SK-N-MC (cell line): Measurements from ENCODE around the gene FBXO36.
A peak's percentile ranks its signal among the peaks of the same experiment; 100 is the strongest.

Experiments
- DNase-seq: peaks from one replicate; pipeline ENCODE4 v3.0.0-alpha.2; 2011; ENCODE audit warnings: low read depth, low spot score
- H3K27ac ChIP-seq: fragments of 200-600 bp; sonication (generic); 2 replicates; pipeline ENCODE4 v1.5.1; 2016; ENCODE audit warnings: mixed run types
- H3K36me3 ChIP-seq: fragments of 200-600 bp; sonication (generic); 2 replicates; pipeline ENCODE4 v1.6.1; 2017; ENCODE audit warnings: antibody characterized with exemption, low read length, mixed read lengths; ENCODE audit not compliant: insufficient read depth
- H3K4me3 ChIP-seq: fragments of 200-600 bp; sonication (generic); 2 replicates; pipeline ENCODE4 v1.5.1; 2016
- H3K9ac ChIP-seq: fragments of 200-600 bp; sonication (generic); 2 replicates; pipeline ENCODE4 v1.8.0; 2017; ENCODE audit warnings: mixed run types, mixed read lengths; ENCODE audit not compliant: insufficient read length
- H3K9me3 ChIP-seq: fragments of 200-600 bp; sonication (generic); 2 replicates; pipeline ENCODE4 v1.6.1; 2017; ENCODE audit warnings: low read depth, mild to moderate bottlenecking, antibody characterized with exemption, low read length, moderate library complexity, mixed read lengths
- EZH2 ChIP-seq: fragments of 200-600 bp; sonication (generic); IDR thresholded peaks from one replicate; pipeline ENCODE4 v1.6.1; 2017; ENCODE audit warnings: antibody characterized with exemption
- FOXP2 ChIP-seq: optimal IDR thresholded peaks from 2 replicates; pipeline ENCODE3; 2011; ENCODE audit warnings: mild to moderate bottlenecking, moderate library complexity; ENCODE audit not compliant: insufficient read depth; ENCODE audit errors: extremely low read length, control extremely low read depth
- POLR2AphosphoS5 ChIP-seq: IDR thresholded peaks from 2 replicates; pipeline ENCODE4 v1.6.1; 2012; ENCODE audit warnings: mild to moderate bottlenecking, low read depth, low read length, borderline replicate concordance

FBXO36 gene

GRCh38 chr2:229969921-229970320, 47.6 kb downstream of the FBXO36 start:
- Histone ChIP-seq H3K9me3 (no peaks in the 10 kb centered on the region), H3K36me3 (no peaks in the 10 kb centered on the region), H3K27ac (no peak overlapping the region), H3K4me3 (no peak overlapping the region), H3K9ac (no peak overlapping the region)
- no peak for DNase-seq
- TF ChIP-seq EZH2 (no peak), POLR2AphosphoS5 (no peak), FOXP2 (no peak)

GRCh38 chr2:229970406-229970805, 48.1 kb downstream of the FBXO36 start:
- TF ChIP-seq EZH2, result no peak
- no peak for DNase-seq
- Histone ChIP-seq H3K9me3 (no peaks in the 10 kb centered on the region), H3K4me3 (no peak overlapping the region), H3K27ac (no peak overlapping the region), H3K9ac (no peak overlapping the region), H3K36me3 (no peaks in the 10 kb centered on the region)

GRCh38 chr2:229971298-229971790, 49.0 kb downstream of the FBXO36 start:
- H3K9ac ChIP-seq, result no peak overlapping the region
- H3K27ac ChIP-seq, result no peak overlapping the region
- TF ChIP-seq POLR2AphosphoS5 (no peak), FOXP2 (no peak), EZH2 (no peak)
- H3K36me3 ChIP-seq, result no peaks in the 10 kb centered on the region
- H3K4me3 ChIP-seq, result no peak overlapping the region
- DNase-seq, result no peak
- H3K9me3 ChIP-seq, result no peaks in the 10 kb centered on the region

GRCh38 chr2:229974266-229974665, 52.0 kb downstream of the FBXO36 start:
- TF ChIP-seq EZH2 (no peak), FOXP2 (no peak), POLR2AphosphoS5 (no peak)
- Histone ChIP-seq H3K36me3 (no peaks in the 10 kb centered on the region), H3K27ac (peak overlapping the region; percentile 26), H3K9ac (no peak overlapping the region), H3K4me3 (no peak overlapping the region), H3K9me3 (no peaks in the 10 kb centered on the region)
- DNase-seq, result no peak

- no peak overlapping the region for H3K9ac ChIP-seq
- DNase-seq, result no peak
- H3K27ac ChIP-seq, result no peak overlapping the region; the same call in 1 of the 2 replicates
- TF ChIP-seq POLR2AphosphoS5 (no peak), FOXP2 (no peak), EZH2 (no peak)
- no peaks in the 10 kb centered on the region for H3K36me3 ChIP-seq
- H3K4me3 ChIP-seq, result no peak overlapping the region
- H3K9me3 ChIP-seq, result no peaks in the 10 kb centered on the region
Measured at GRCh38 chr2:229980431-229981184, 58.3 kb downstream of the FBXO36 start.

GRCh38 chr2:229993236-229993635, 70.9 kb downstream of the FBXO36 start:
- Histone ChIP-seq H3K36me3 (no peaks in the 10 kb centered on the region), H3K27ac (no peak overlapping the region), H3K9ac (no peak overlapping the region), H3K9me3 (no peaks in the 10 kb centered on the region), H3K4me3 (no peak overlapping the region)
- DNase-seq, result no peak
- TF ChIP-seq POLR2AphosphoS5, result no peak
- TF ChIP-seq FOXP2, result no peak
- no peak for TF ChIP-seq EZH2

- H3K36me3 ChIP-seq, result no peaks in the 10 kb centered on the region
- H3K9ac ChIP-seq, result no peak overlapping the region
- H3K27ac ChIP-seq, result no peak overlapping the region
- no peak overlapping the region for H3K4me3 ChIP-seq
- no peak for DNase-seq
- no peaks in the 10 kb centered on the region for H3K9me3 ChIP-seq
- TF ChIP-seq EZH2 (no peak), FOXP2 (no peak), POLR2AphosphoS5 (no peak)
Measured at GRCh38 chr2:229996320-229996719, 74.0 kb downstream of the FBXO36 start.

- no peak overlapping the region for H3K27ac ChIP-seq
- TF ChIP-seq FOXP2, result no peak
- no peak for TF ChIP-seq POLR2AphosphoS5
- TF ChIP-seq EZH2, result no peak
Measured at GRCh38 chr2:229997565-229997964, 75.3 kb downstream of the FBXO36 start.

More at GRCh38 chr2:229997565-229997964, 75.3 kb downstream of the FBXO36 start:
- H3K4me3 ChIP-seq, result no peak overlapping the region
- no peak for DNase-seq
- no peaks in the 10 kb centered on the region for H3K9me3 ChIP-seq
- no peak overlapping the region for H3K9ac ChIP-seq
- H3K36me3 ChIP-seq, result no peaks in the 10 kb centered on the region
